ENCODE data around the gene CHSY3. TPM values are rescaled to one million over a fixed set of nuclear protein-coding genes. Genes with fewer than 3 reads are reported as not detected.

CHSY3 gene
- total and polyA plus RNA-seq, 2 experiments from 2014 or later, result 1.8 to 6.7 TPM

- no peak for DNase-seq (ENCODE audit: low read depth in 1 of 2, low spot score in 1 of 2)
- no peaks in the 10 kb centered on the region for H3K4me1 ChIP-seq (ENCODE audit: low read depth)
- no peaks in the 10 kb centered on the region for H3K36me3 ChIP-seq
- H3K27ac ChIP-seq, result no peak overlapping the region
- H3K4me3 ChIP-seq, result no peak overlapping the region
- H3K9me3 ChIP-seq (ENCODE audit: low read depth), result no peaks in the 10 kb centered on the region
- no peaks in the 10 kb centered on the region for H3K27me3 ChIP-seq
- TF ChIP-seq CTCF (IDR thresholded peaks at IDR 0.05; ENCODE audit: low read depth, low read length), result peak; percentile 18
These were observed 172.7 kb downstream of the CHSY3 start for GRCh38 chr5:130077007-130077406.

- TF ChIP-seq CTCF (IDR thresholded peaks at IDR 0.05; ENCODE audit: low read depth, low read length), result no peak
- Histone ChIP-seq H3K4me3 (no peak overlapping the region), H3K36me3 (no peaks in the 10 kb centered on the region), H3K4me1 (ENCODE audit: low read depth) (no peaks in the 10 kb centered on the region), H3K27ac (no peak overlapping the region), H3K27me3 (no peaks in the 10 kb centered on the region), H3K9me3 (ENCODE audit: low read depth) (no peaks in the 10 kb centered on the region)
- DNase-seq (ENCODE audit: low read depth in 1 of 2, low spot score in 1 of 2), result no peak
These were observed 174.4 kb downstream of the CHSY3 start for GRCh38 chr5:130078661-130079060.

GRCh38 chr5:130090569-130091270 is 186.5 kb downstream of the CHSY3 start:
- no peak for TF ChIP-seq CTCF (IDR thresholded peaks at IDR 0.05; ENCODE audit: low read depth, low read length)
- Histone ChIP-seq H3K36me3 (no peaks in the 10 kb centered on the region), H3K4me3 (no peak overlapping the region), H3K27me3 (no peaks in the 10 kb centered on the region), H3K4me1 (ENCODE audit: low read depth) (no peaks in the 10 kb centered on the region), H3K27ac (no peak overlapping the region), H3K9me3 (ENCODE audit: low read depth) (no peaks in the 10 kb centered on the region)
- DNase-seq (ENCODE audit: low read depth in 1 of 2, low spot score in 1 of 2), result peak in 1 of 2 donors; percentile 25

GRCh38 chr5:130092991-130093390 is 188.7 kb downstream of the CHSY3 start:
- Histone ChIP-seq H3K36me3 (no peaks in the 10 kb centered on the region), H3K27me3 (no peaks in the 10 kb centered on the region), H3K4me3 (no peak overlapping the region), H3K4me1 (ENCODE audit: low read depth) (no peaks in the 10 kb centered on the region), H3K9me3 (ENCODE audit: low read depth) (no peaks in the 10 kb centered on the region), H3K27ac (no peak overlapping the region)
- DNase-seq (ENCODE audit: low read depth in 1 of 2, low spot score in 1 of 2), result no peak
- no peak for TF ChIP-seq CTCF (IDR thresholded peaks at IDR 0.05; ENCODE audit: low read depth, low read length)

GRCh38 chr5:130096483-130096882 is 192.2 kb downstream of the CHSY3 start:
- TF ChIP-seq CTCF (IDR thresholded peaks at IDR 0.05; ENCODE audit: low read depth, low read length), result no peak

More at GRCh38 chr5:130096483-130096882, 192.2 kb downstream of the CHSY3 start:
- Histone ChIP-seq H3K9me3 (ENCODE audit: low read depth) (no peaks in the 10 kb centered on the region), H3K4me3 (no peak overlapping the region), H3K27ac (no peak overlapping the region), H3K36me3 (no peaks in the 10 kb centered on the region), H3K27me3 (no peaks in the 10 kb centered on the region), H3K4me1 (ENCODE audit: low read depth) (no peaks in the 10 kb centered on the region)
- DNase-seq (ENCODE audit: low read depth in 1 of 2, low spot score in 1 of 2), result no peak
